Thoracic aorta (tissue), 2 donors: ENCODE data around the gene COL2A1. TPM values are rescaled to one million over a fixed set of nuclear protein-coding genes. Genes with fewer than 3 reads are reported as not detected.

Experiments
- ATAC-seq: fragments of 150-250 bp; one replicate; pipeline ENCODE4 v1.8.0; 2017; ENCODE audit warnings: low read depth; ENCODE audit not compliant: insufficient number of reproducible peaks, low FRiP score
- DNase-seq: peaks from one replicate; pipeline ENCODE4 v3.0.0-alpha.2; 2020; ENCODE audit warnings: low spot score
- H3K27ac ChIP-seq, 2 donors: fragments of 200-600 bp; sonication (generic); 1 replicate in 1 of 2; 2 replicates in 1 of 2; pipeline ENCODE4 v1.5.1; 2016; ENCODE audit warnings: mild to moderate bottlenecking in 2 of 2, moderate library complexity in 2 of 2
- H3K27me3 ChIP-seq: fragments of 200-600 bp; sonication (generic); replicated peaks from 2 replicates; pipeline ENCODE4 v1.6.0; 2016; ENCODE audit warnings: mild to moderate bottlenecking; ENCODE audit not compliant: insufficient read depth
- H3K36me3 ChIP-seq: fragments of 200-600 bp; sonication (generic); one replicate; pipeline ENCODE4 v1.5.1; 2016
- H3K4me1 ChIP-seq, 2 donors: fragments of 200-600 bp; sonication (generic); 1 replicate in 1 of 2; 2 replicates in 1 of 2; pipeline versions ENCODE4 v1.5.1 to v1.6.0; 2016; ENCODE audit warnings: low read depth in 2 of 2, mild to moderate bottlenecking in 1 of 2; ENCODE audit not compliant: control insufficient read depth in 1 of 2
- H3K4me3 ChIP-seq: fragments of 200-600 bp; sonication (generic); 2 replicates; pipeline ENCODE4 v1.5.1; 2016; ENCODE audit warnings: mild to moderate bottlenecking
- H3K9me3 ChIP-seq: fragments of 200-600 bp; sonication (generic); 2 replicates; pipeline ENCODE4 v1.5.1; 2016
- total RNA-seq, 2 donors: library from RNA; depleted of rRNA; stranded (reverse); fragments of >200 nt; gene quantifications; one replicate each; pipeline versions ENCODE4 v1.1.0 to v1.2.3, GENCODE V29; 2016
- TF ChIP-seq, protein P1 (sequence below): fragments of 200-600 bp; sonication (generic); IDR thresholded peaks from one replicate; pipeline ENCODE4 v1.5.1; 2019; ENCODE audit warnings: antibody characterized with exemption

Gene COL2A1
- total RNA-seq, 2 donors from 2014 or later, result 0.14 TPM; not detected in 1

DNA sequence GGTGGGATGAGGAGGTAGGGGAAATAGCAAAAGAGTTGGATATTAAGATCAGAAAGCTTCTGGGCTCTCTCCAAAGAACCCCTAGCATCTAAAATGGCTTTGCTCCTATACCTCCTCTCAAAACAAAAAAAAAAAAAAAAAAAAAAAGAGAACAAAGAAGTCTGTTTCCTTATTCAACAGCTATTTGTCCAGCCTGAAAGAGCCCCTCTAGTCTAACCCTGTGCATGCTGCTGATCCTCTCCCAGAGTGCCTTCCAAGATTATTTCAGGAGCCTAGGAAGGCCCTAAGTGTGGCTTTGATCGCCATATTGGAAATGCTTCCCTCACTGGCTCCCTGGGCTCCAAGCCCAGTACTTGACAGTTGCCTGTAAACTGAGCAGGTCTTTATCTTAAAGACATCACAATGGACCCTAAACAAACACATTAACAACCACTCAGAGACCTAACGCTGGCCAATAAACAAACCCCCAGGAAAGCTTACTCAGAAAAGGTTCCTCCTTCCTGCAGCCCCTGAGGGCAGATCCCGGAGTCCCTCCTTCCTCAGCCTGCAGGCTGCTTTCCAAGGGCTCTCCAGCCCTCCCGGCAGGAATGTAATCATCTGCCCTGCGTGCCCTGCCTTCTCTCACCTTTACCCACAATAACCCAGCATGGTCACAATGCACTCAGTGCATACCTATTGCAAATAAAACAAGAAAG lies 17.4 kb upstream of the COL2A1 start:
- TF ChIP-seq, protein P1, sequence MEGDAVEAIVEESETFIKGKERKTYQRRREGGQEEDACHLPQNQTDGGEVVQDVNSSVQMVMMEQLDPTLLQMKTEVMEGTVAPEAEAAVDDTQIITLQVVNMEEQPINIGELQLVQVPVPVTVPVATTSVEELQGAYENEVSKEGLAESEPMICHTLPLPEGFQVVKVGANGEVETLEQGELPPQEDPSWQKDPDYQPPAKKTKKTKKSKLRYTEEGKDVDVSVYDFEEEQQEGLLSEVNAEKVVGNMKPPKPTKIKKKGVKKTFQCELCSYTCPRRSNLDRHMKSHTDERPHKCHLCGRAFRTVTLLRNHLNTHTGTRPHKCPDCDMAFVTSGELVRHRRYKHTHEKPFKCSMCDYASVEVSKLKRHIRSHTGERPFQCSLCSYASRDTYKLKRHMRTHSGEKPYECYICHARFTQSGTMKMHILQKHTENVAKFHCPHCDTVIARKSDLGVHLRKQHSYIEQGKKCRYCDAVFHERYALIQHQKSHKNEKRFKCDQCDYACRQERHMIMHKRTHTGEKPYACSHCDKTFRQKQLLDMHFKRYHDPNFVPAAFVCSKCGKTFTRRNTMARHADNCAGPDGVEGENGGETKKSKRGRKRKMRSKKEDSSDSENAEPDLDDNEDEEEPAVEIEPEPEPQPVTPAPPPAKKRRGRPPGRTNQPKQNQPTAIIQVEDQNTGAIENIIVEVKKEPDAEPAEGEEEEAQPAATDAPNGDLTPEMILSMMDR, result no peak
- ATAC-seq (no peak), DNase-seq (no peak)
- no peak overlapping the region for H3K27ac ChIP-seq
- no peaks in the 10 kb centered on the region for H3K36me3 ChIP-seq
- no peaks in the 10 kb centered on the region for H3K4me1 ChIP-seq
- no peaks in the 10 kb centered on the region for H3K27me3 ChIP-seq
- H3K4me3 ChIP-seq, result no peak overlapping the region
- no peaks in the 10 kb centered on the region for H3K9me3 ChIP-seq

DNA sequence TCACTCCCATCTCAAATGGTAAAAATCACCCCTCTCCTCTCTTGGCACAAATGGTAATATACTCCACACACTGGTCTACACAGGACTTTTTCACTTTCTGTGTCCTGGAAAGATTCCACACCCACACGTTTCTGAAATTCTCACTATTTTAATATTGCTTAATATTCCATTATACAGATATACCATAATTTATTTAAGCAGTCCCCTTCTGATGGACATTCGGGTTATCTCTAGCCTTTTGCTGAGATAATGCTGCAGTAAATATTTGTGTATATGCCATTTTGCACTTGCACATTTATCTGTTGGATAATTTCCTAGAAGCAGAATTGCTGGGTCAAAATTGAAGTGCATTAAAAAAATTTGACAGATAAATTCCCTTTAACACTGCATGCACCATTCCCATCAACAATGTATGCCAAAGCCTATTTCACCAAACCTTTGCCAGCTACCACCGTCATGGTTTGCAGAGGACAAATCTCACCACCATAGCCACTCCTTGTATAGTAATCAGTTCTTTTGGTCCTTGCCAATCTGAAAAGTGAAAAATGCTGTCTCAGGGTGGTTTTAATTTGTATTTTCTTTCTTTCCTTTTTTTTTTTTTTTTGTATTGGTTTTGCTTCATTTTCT lies 15.5 kb upstream of the COL2A1 start:
- Histone ChIP-seq H3K36me3 (no peaks in the 10 kb centered on the region), H3K27me3 (no peaks in the 10 kb centered on the region), H3K4me3 (no peak overlapping the region), H3K4me1 (no peaks in the 10 kb centered on the region), H3K27ac (no peak overlapping the region), H3K9me3 (no peaks in the 10 kb centered on the region)
- ATAC-seq (no peak), DNase-seq (no peak)
- TF ChIP-seq, protein P1, result no peak

DNA sequence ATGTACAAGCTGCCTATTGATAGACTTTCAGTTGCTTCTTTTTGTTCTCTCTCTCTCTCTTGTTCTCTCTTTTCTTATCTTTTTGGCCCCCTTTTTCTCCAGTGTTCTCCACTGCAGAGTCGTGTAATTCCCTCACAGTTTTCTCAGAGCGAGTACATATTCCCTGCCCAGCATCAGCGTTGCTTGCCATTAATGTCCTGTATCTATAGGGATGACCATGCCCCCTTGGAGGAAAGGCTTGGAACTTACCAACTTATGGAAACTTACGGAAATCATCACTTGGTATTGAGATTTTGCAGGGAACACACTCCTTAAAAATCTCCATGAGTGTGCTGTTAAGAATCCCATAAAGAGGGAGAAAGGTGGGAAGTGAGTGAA lies 14.3 kb upstream of the COL2A1 start:
- H3K27ac ChIP-seq, result no peak overlapping the region
- H3K4me3 ChIP-seq, result no peak overlapping the region
- TF ChIP-seq, protein P1, result no peak
- H3K9me3 ChIP-seq, result no peaks in the 10 kb centered on the region
- no peaks in the 10 kb centered on the region for H3K36me3 ChIP-seq
- H3K27me3 ChIP-seq, result no peaks in the 10 kb centered on the region
- ATAC-seq (no peak), DNase-seq (no peak)
- H3K4me1 ChIP-seq, result no peaks in the 10 kb centered on the region

DNA sequence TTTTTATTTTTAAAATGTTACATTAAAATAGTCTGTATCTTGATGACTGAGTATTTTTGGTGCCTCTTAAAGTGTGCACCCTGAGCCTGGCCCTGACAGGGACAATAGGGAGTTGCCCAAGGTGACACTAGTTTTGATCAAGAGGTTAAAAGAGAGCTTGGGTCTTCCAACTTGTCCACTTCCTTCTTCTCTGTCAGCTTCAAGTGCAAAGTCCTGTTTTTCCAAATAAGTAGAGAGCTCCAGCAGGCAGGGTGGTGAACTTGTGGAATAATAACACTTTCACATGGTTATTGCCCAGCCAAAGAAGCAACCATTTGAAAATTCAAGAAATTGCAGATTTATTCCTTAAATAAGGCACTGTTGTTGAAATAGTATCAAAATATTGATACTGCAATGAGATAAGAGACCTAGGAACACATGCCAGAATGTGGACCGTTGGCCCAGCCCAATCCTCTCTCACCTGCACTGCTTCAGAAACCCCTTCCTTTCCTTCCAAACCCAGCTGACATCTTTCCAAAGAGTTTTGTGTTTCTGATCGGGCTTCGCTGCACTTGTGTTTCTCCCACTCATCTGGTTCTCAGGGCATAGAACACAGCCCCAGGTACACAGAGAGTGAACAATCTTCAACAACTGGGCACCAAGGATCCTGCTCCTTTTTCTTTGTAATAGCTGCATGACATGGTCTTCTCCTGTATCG lies 13.8 kb upstream of the COL2A1 start:
- Histone ChIP-seq H3K36me3 (no peaks in the 10 kb centered on the region), H3K27me3 (no peaks in the 10 kb centered on the region)
- ATAC-seq, result no peak

DNA sequence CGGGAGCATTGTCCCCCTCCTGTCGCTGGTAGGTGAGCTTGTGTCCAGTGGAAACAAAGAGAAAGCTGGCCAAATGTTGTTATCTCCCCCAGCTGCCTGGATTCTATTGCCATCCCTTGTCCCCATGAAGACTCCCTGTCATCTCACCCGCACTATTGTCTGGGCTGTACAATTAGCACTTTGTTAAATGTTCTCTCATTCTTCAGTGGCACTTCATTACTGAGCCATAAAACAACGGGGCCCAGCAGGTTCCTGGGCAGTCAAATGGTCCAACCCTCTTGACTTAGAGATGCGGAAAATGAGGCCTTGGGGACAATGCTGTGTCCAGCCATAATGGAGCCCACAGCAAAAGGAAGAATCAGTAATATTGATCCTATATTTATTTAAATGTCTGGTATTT lies 13.2 kb upstream of the COL2A1 start:
- no peak for DNase-seq
- Histone ChIP-seq H3K4me3 (no peak overlapping the region), H3K36me3 (no peaks in the 10 kb centered on the region), H3K9me3 (no peaks in the 10 kb centered on the region), H3K27me3 (no peaks in the 10 kb centered on the region), H3K4me1 (no peaks in the 10 kb centered on the region), H3K27ac (no peak overlapping the region)
- TF ChIP-seq, protein P1, result no peak
- ATAC-seq, result no peak

More for the DNA sequence above, 13.8 kb upstream of the COL2A1 start:
- no peak for DNase-seq
- TF ChIP-seq, protein P1, result no peak
- no peak overlapping the region for H3K4me3 ChIP-seq
- no peaks in the 10 kb centered on the region for H3K9me3 ChIP-seq
- H3K27ac ChIP-seq, result no peak overlapping the region
- H3K4me1 ChIP-seq, result no peaks in the 10 kb centered on the region
